A673 (cell line): ENCODE results near the gene ITGA11.

ENCODE experiments used
- CTCF ChIP-seq: fragments of 300-800, 200-600 bp; sonication (generic); conservative IDR thresholded peaks from 2 replicates; pipeline ENCODE4 v1.5.1; 2017; ENCODE audit warnings: low read depth, mild to moderate bottlenecking, antibody characterized with exemption, low read length, moderate library complexity, mixed read lengths
- EZH2 ChIP-seq: fragments of 200-600 bp; sonication (generic); IDR thresholded peaks from 2 replicates; pipeline ENCODE4 v1.6.1; 2017; ENCODE audit warnings: borderline replicate concordance, low read depth, mild to moderate bottlenecking, mixed read lengths, antibody characterized with exemption, low read length; ENCODE audit not compliant: poor library complexity, severe bottlenecking

GRCh38 chr15:68469162-68470048, 37.4 kb upstream of the ITGA11 start:
- TF ChIP-seq CTCF = no peak
- TF ChIP-seq EZH2 = no peak
